Erythroblast (primary cell): Measurements from ENCODE around the gene ZNF524.

ENCODE experiments used
- GATA1 ChIP-seq: IDR thresholded peaks from 2 replicates; pipeline ENCODE4 v1.6.1; 2011; ENCODE audit warnings: low read depth, mild to moderate bottlenecking, control low read depth, low read length, moderate library complexity
- POLR2A ChIP-seq: IDR thresholded peaks from 2 replicates; pipeline ENCODE4 v1.6.1; 2011; ENCODE audit warnings: mild to moderate bottlenecking, low read length

GRCh38 chr19:55553217-55554182 lies 46.6 kb upstream of the ZNF524 start:
- TF ChIP-seq POLR2A: no peak
- no peak for TF ChIP-seq GATA1
